Hepatocyte (in vitro differentiated cells): ENCODE data around the gene PROX2.

Experiments used
- CTCF ChIP-seq: fragments of 200-600 bp; sonication (generic); IDR thresholded peaks from 2 replicates; pipeline ENCODE4 v1.5.1; 2016; ENCODE audit warnings: antibody characterized with exemption, mild to moderate bottlenecking; ENCODE audit not compliant: poor library complexity
- EZH2 ChIP-seq: fragments of 200-600 bp; sonication (generic); IDR thresholded peaks from 2 replicates; pipeline ENCODE4 v1.6.1; 2016; ENCODE audit warnings: antibody characterized with exemption, mild to moderate bottlenecking, borderline replicate concordance

GRCh38 chr14:74924061-74924460 is 48.1 kb upstream of the PROX2 start:
- TF ChIP-seq EZH2 = no peak
- no peak for TF ChIP-seq CTCF
